Ovary (tissue), 3 donors: Measurements from ENCODE around the gene MYBPH.

ENCODE experiments used
- CTCF ChIP-seq, 3 donors: fragments of 450-650 bp in 2 of 3; fragments of 200-600 bp in 1 of 3; IDR thresholded peaks; one replicate each; pipeline versions ENCODE4 v1.5.1 to v1.8.0; 2016 to 2022; ENCODE audit warnings: antibody characterized with exemption in 3 of 3, mild to moderate bottlenecking in 1 of 3
- EP300 ChIP-seq: sonication (generic); formaldehyde crosslinking; IDR thresholded peaks from one replicate; pipeline ENCODE4 v1.6.1; 2017; ENCODE audit warnings: antibody characterized with exemption
- POLR2A ChIP-seq: fragments of 450-650 bp; IDR thresholded peaks from one replicate; pipeline ENCODE4 v1.6.1; 2017; ENCODE audit warnings: antibody characterized with exemption, mild to moderate bottlenecking, moderate library complexity
- donor health status: DM: no; HTN: no; CAD: no.

GRCh38 chr1:203182387-203182953, 6.8 kb upstream of the MYBPH start:
- TF ChIP-seq CTCF (IDR thresholded peaks at IDR 0.05): no peak
- TF ChIP-seq POLR2A: no peak
- no peak for TF ChIP-seq EP300
